H1 (cell line): ENCODE results near the gene LCLAT1. TPM values are rescaled to one million over a fixed set of nuclear protein-coding genes. Genes with fewer than 3 reads are reported as not detected.

Source experiments
- CTCF ChIA-PET: fragments of 300-600 bp; sonication (Branson Sonifier 250); formaldehyde crosslinking; loops from one replicate; lab custom pipeline; 2021; ENCODE audit not compliant: partially characterized antibody; lab: Charles Lee
- POLR2A ChIA-PET: fragments of 300-600 bp; sonication (Branson Sonifier 250); formaldehyde crosslinking; loops from one replicate; lab custom pipeline; 2021; ENCODE audit warnings: inconsistent platforms; ENCODE audit not compliant: partially characterized antibody; lab: Charles Lee
- DNase-seq, 2 experiments: peaks; one replicate each; pipeline versions ENCODE4 v3.0.0 to v3.0.0-alpha.2; 2010 to 2022; ENCODE audit warnings: low spot score in 2 of 2, low read depth in 1 of 2, mixed read lengths in 1 of 2
- FAIRE-seq: peaks from 2 replicates; lab custom pipeline; 2011; peaks lifted over from hg19 to GRCh38; lab: Jason Lieb, UNC
- H2AFZ ChIP-seq: 2 replicates; pipeline ENCODE4 v1.8.1; 2012; ENCODE audit warnings: low read length, inconsistent platforms
- H2AK5ac ChIP-seq: 2 replicates; pipeline ENCODE4 v1.6.1; 2013; ENCODE audit warnings: low read depth, low read length
- H2BK120ac ChIP-seq: replicated peaks from 2 replicates; pipeline ENCODE3; 2013; ENCODE audit warnings: low read depth, low read length, inconsistent platforms
- H2BK12ac ChIP-seq: 2 replicates; pipeline ENCODE4 v1.6.1; 2013; ENCODE audit warnings: low read depth, low read length
- H2BK15ac ChIP-seq: 2 replicates; pipeline ENCODE4 v1.6.1; 2013; ENCODE audit warnings: low read length
- H2BK20ac ChIP-seq: 2 replicates; pipeline ENCODE4 v1.6.1; 2013; ENCODE audit warnings: low read length
- H2BK5ac ChIP-seq: 2 replicates; pipeline ENCODE4 v1.6.1; 2013; ENCODE audit warnings: low read depth, low read length
- H3K14ac ChIP-seq: 2 replicates; pipeline ENCODE4 v1.6.1; 2013; ENCODE audit warnings: inconsistent platforms; ENCODE audit not compliant: insufficient read length
- H3K18ac ChIP-seq: 2 replicates; pipeline ENCODE4 v1.6.1; 2013; ENCODE audit warnings: low read length; ENCODE audit errors: extremely low read depth
- H3K23ac ChIP-seq: 2 replicates; pipeline ENCODE4 v1.6.1; 2013; ENCODE audit warnings: inconsistent platforms; ENCODE audit not compliant: insufficient read length
- H3K23me2 ChIP-seq: 2 replicates; pipeline ENCODE4 v1.6.1; 2013; ENCODE audit warnings: low read depth, low read length
- H3K27ac ChIP-seq: 2 replicates; pipeline ENCODE4 v1.6.1; 2011; ENCODE audit warnings: low read depth, low read length, inconsistent platforms
- H3K27me3 ChIP-seq, 4 experiments: replicated peaks in 1 of 4; 1 replicate in 1 of 4; 2 replicates in 3 of 4; pipeline versions ENCODE4 v1.6.1 to v1.8.1; 2011 to 2013; ENCODE audit warnings: low read length in 3 of 4, mild to moderate bottlenecking in 3 of 4, inconsistent platforms in 2 of 4, mixed read lengths in 2 of 4, moderate library complexity in 1 of 4; ENCODE audit not compliant: control insufficient read depth in 3 of 4, insufficient read depth in 3 of 4; ENCODE audit errors: extremely low read depth in 1 of 4
- H3K36me3 ChIP-seq, 4 experiments: 2 replicates each; pipeline versions ENCODE4 v1.6.1 to v1.8.1; 2011 to 2013; ENCODE audit warnings: mild to moderate bottlenecking in 4 of 4, low read length in 3 of 4, moderate library complexity in 2 of 4, control low read depth in 1 of 4, inconsistent platforms in 1 of 4; ENCODE audit not compliant: insufficient read depth in 4 of 4, control insufficient read depth in 2 of 4
- H3K4ac ChIP-seq: replicated peaks from 2 replicates; pipeline ENCODE3; 2013; ENCODE audit warnings: low read length, low read depth, mixed read lengths, inconsistent platforms; ENCODE audit not compliant: insufficient read length
- H3K4me1 ChIP-seq, 4 experiments: replicated peaks in 1 of 4; 1 replicate in 1 of 4; 2 replicates in 3 of 4; pipeline versions ENCODE4 v1.6.1 to v1.8.1; 2011 to 2013; ENCODE audit warnings: low read length in 3 of 4, inconsistent platforms in 2 of 4, mixed read lengths in 1 of 4; ENCODE audit not compliant: insufficient read depth in 4 of 4, control insufficient read depth in 3 of 4
- H3K4me2 ChIP-seq, 2 experiments: 2 replicates each; pipeline versions ENCODE4 v1.6.1 to v1.8.1; 2011 to 2013; ENCODE audit warnings: low read depth in 2 of 2, low read length in 2 of 2, control low read depth in 1 of 2, inconsistent platforms in 1 of 2, mild to moderate bottlenecking in 1 of 2; ENCODE audit not compliant: insufficient read depth in 1 of 2
- H3K4me3 ChIP-seq, 4 experiments: fragments of 200-600, 300-600 bp in 1 of 4; sonication (generic), shearing (Covaris generic), sonication (Bioruptor Twin) in 1 of 4; 2 replicates each; pipeline versions ENCODE4 v1.5.1 to v1.8.1; 2011 to 2016; ENCODE audit warnings: low read length in 4 of 4, low read depth in 3 of 4, control low read depth in 2 of 4, inconsistent platforms in 2 of 4, mild to moderate bottlenecking in 2 of 4, mixed read lengths in 1 of 4, moderate library complexity in 1 of 4; ENCODE audit not compliant: insufficient read depth in 2 of 4; ENCODE audit errors: extremely low read depth in 1 of 4
- H3K56ac ChIP-seq: replicated peaks from 2 replicates; pipeline ENCODE3; 2013; ENCODE audit warnings: low read depth, mild to moderate bottlenecking, mixed read lengths, low read length, inconsistent platforms; ENCODE audit not compliant: insufficient read length
- H3K79me1 ChIP-seq: 2 replicates; pipeline ENCODE4 v1.6.1; 2013; ENCODE audit warnings: low read depth, low read length, control low read depth
- H3K79me2 ChIP-seq, 2 experiments: 2 replicates each; pipeline versions ENCODE4 v1.6.1 to v1.8.1; 2012 to 2013; ENCODE audit warnings: low read length in 2 of 2, mild to moderate bottlenecking in 2 of 2, inconsistent platforms in 1 of 2; ENCODE audit not compliant: insufficient read depth in 2 of 2, control insufficient read depth in 1 of 2
- H3K9ac ChIP-seq, 4 experiments: replicated peaks in 1 of 4; 1 replicate in 1 of 4; 2 replicates in 3 of 4; pipeline versions ENCODE4 v1.6.1 to v1.8.1; 2011 to 2013; ENCODE audit warnings: low read depth in 3 of 4, low read length in 3 of 4, control low read depth in 2 of 4, mild to moderate bottlenecking in 2 of 4, moderate library complexity in 2 of 4, inconsistent platforms in 1 of 4; ENCODE audit errors: extremely low read depth in 1 of 4
- H3K9me3 ChIP-seq, 2 experiments: 2 replicates each; pipeline versions ENCODE4 v1.6.1 to v1.8.1; 2012 to 2013; ENCODE audit warnings: mild to moderate bottlenecking in 2 of 2, moderate library complexity in 2 of 2, control low read depth in 1 of 2, inconsistent platforms in 1 of 2, low read depth in 1 of 2, low read length in 1 of 2, mixed read lengths in 1 of 2; ENCODE audit not compliant: insufficient read depth in 2 of 2
- H4K20me1 ChIP-seq, 2 experiments: replicated peaks in 1 of 2; 2 replicates each; pipeline versions ENCODE3 to v1.8.1; 2011 to 2013; ENCODE audit warnings: inconsistent platforms in 2 of 2, low read length in 2 of 2, mild to moderate bottlenecking in 1 of 2; ENCODE audit not compliant: insufficient read depth in 2 of 2, control insufficient read depth in 1 of 2
- H4K5ac ChIP-seq: 2 replicates; pipeline ENCODE4 v1.6.1; 2013; ENCODE audit warnings: low read length, low read depth, mixed read lengths, inconsistent platforms; ENCODE audit not compliant: insufficient read length
- H4K8ac ChIP-seq: 2 replicates; pipeline ENCODE4 v1.8.0; 2013; ENCODE audit warnings: mild to moderate bottlenecking, moderate library complexity, low read length, inconsistent platforms; ENCODE audit not compliant: insufficient read depth; ENCODE audit errors: extremely low read depth
- H4K91ac ChIP-seq: replicated peaks from 2 replicates; pipeline ENCODE3; 2013; ENCODE audit warnings: low read length, mixed read lengths, inconsistent platforms; ENCODE audit not compliant: insufficient read length
- ASH2L ChIP-seq: fragments of 200-600, 300-600 bp; sonication (generic); IDR thresholded peaks from one replicate; pipeline ENCODE4 v1.7.1; 2017; ENCODE audit warnings: low read length
- ATF2 ChIP-seq: IDR thresholded peaks from 2 replicates; pipeline ENCODE4 v1.6.1; 2012; ENCODE audit warnings: low read length, inconsistent platforms
- JUN ChIP-seq: IDR thresholded peaks from 2 replicates; pipeline ENCODE4 v1.6.1; 2011; ENCODE audit warnings: low read depth, mild to moderate bottlenecking, improper control_type of control experiment, low read length
- MAX ChIP-seq: IDR thresholded peaks from 2 replicates; pipeline ENCODE4 v1.6.1; 2012; ENCODE audit warnings: inconsistent platforms
- NANOG ChIP-seq: IDR thresholded peaks from 2 replicates; pipeline ENCODE4 v1.6.1; 2011; ENCODE audit warnings: low read length, low read depth, mild to moderate bottlenecking, inconsistent platforms; ENCODE audit not compliant: insufficient read depth, poor library complexity, severe bottlenecking
- RBBP5 ChIP-seq: IDR thresholded peaks from 2 replicates; pipeline ENCODE4 v1.7.1; 2012; ENCODE audit warnings: low read depth, mild to moderate bottlenecking, inconsistent platforms, low read length, moderate library complexity, borderline replicate concordance
- WGBS, 2 experiments: shearing (Covaris generic) in 1 of 2; methylation state at CpG; one replicate each; pipeline versions ENCODE4 v1.1.6 to v1.1.7; 2013 to 2015; ENCODE audit warnings: low lambda C conversion rate in 2 of 2, mixed read lengths in 2 of 2, inconsistent platforms in 1 of 2, low coverage in 1 of 2, missing lambda C conversion rate in 1 of 2; ENCODE audit not compliant: insufficient replicate concordance in 2 of 2, insufficient coverage in 1 of 2, insufficient read length in 1 of 2; ENCODE audit errors: extremely low coverage in 1 of 2, missing lambda C conversion rate in 1 of 2; 5-methylcytosine and 5-hydroxymethylcytosine counted together
- polyA plus RNA-seq, 7 experiments: library from polyadenylated mRNA; depleted of rRNA in 3 of 7; stranded (reverse) in 5 of 7; unstranded in 2 of 7; fragments of >200 nt in 5 of 7; fragments of 200-250 nt in 2 of 7; gene quantifications; 1 replicate in 5 of 7; 2 replicates in 1 of 7; 4 replicates in 1 of 7; pipeline versions ENCODE4 v1.2.1 to v1.2.3, GENCODE V29; 2011 to 2013; ENCODE audit warnings: missing spikeins in 2 of 7, mixed read lengths in 2 of 7
- total RNA-seq: library from RNA; stranded (reverse); fragmentation: NEBNext Ultra II Directional; extraction: Animal tissue kit (Norgen Biotek cat#: 25700); gene quantifications from 2 replicates; pipeline ENCODE4 v1.2.1, GENCODE V29; 2021

The LCLAT1 gene
- total and polyA plus RNA-seq, 2 of the 8 experiments (the other 6 are each of a cell fraction or from before 2014, with no cell fraction given) = 7.6 to 22.0 TPM

- WGBS, 2 experiments = 98% methylated on average over 2 of the region's 2 CpGs; no CpG with 5 or more reads in 1 of the 2 experiments
- no peak overlapping the region for H3K18ac ChIP-seq
- H2BK15ac ChIP-seq = no peak overlapping the region
- no peak overlapping the region for H2AFZ ChIP-seq
- no peak for FAIRE-seq
- H3K23me2 ChIP-seq = no peaks in the 10 kb centered on the region
- no peak overlapping the region for H3K14ac ChIP-seq
- H3K4ac ChIP-seq = no peak overlapping the region
- no peak overlapping the region for H3K27ac ChIP-seq
- H3K4me1 ChIP-seq = peaks cover 0 to 6% (median 1%) of the 10 kb centered on the region in 4 experiments; a peak in 2 of 7 replicates
- H3K4me3 ChIP-seq = no peak overlapping the region
- no peak overlapping the region for H3K23ac ChIP-seq
- 0 out of 8 replicates have a peak, but pooled peaks cover 0 to 3% (median 0%) of the 10 kb centered on the region in 4 experiments for H3K36me3 ChIP-seq
- H4K8ac ChIP-seq = no peak overlapping the region
- no peak overlapping the region for H2BK20ac ChIP-seq
- H3K27me3 ChIP-seq = no peaks in the 10 kb centered on the region
- no peak overlapping the region for H3K56ac ChIP-seq
- DNase-seq = no peak
- H2BK5ac ChIP-seq = no peak overlapping the region
- no peak overlapping the region for H3K4me2 ChIP-seq
- no peak overlapping the region for H2BK12ac ChIP-seq
- no peaks in the 10 kb centered on the region for H4K20me1 ChIP-seq
- H3K9ac ChIP-seq = no peak overlapping the region
- ChIA-PET POLR2A (no interaction called here), CTCF (interaction anchor here (0.9 to 1.6 kb wide), 2 partner anchors 14 to 268 kb away, joined by 3 to 4 read pairs; no protein-coding TSS in a partner anchor)
- no peak overlapping the region for H4K5ac ChIP-seq
- no peak overlapping the region for H2BK120ac ChIP-seq
- H3K79me2 ChIP-seq = peaks cover 0 to 56% of the 10 kb centered on the region in 2 experiments; a peak in 2 of 4 replicates
- no peaks in the 10 kb centered on the region for H3K79me1 ChIP-seq
- H4K91ac ChIP-seq = no peak overlapping the region
- no peak overlapping the region for H2AK5ac ChIP-seq
- no peaks in the 10 kb centered on the region for H3K9me3 ChIP-seq
- TF ChIP-seq ASH2L (no peak), ATF2 (no peak), JUN (no peak), RBBP5 (no peak), MAX (no peak), NANOG (no peak)
- TF ChIP-seq, all 59 proteins: peak for 0
These were observed 29.6 kb downstream of the LCLAT1 start for GRCh38 chr2:30476636-30477035.
